IPS-NIHi7 (cell line): Measurements from ENCODE around the gene ZNF624.
A peak's percentile ranks its signal among the peaks of the same experiment; 100 is the strongest.

ENCODE experiments used
- DNase-seq: peaks from one replicate; pipeline ENCODE4 v3.0.0; 2012; ENCODE audit warnings: mixed read lengths; ENCODE audit errors: extremely low spot score

Gene ZNF624

GRCh38 chr17:16593356-16594102 is 60.1 kb downstream of the ZNF624 start:
- no peak for DNase-seq

- DNase-seq, result peak; percentile 99
These were observed 64.3 kb downstream of the ZNF624 start for GRCh38 chr17:16589097-16589969.

DNA sequence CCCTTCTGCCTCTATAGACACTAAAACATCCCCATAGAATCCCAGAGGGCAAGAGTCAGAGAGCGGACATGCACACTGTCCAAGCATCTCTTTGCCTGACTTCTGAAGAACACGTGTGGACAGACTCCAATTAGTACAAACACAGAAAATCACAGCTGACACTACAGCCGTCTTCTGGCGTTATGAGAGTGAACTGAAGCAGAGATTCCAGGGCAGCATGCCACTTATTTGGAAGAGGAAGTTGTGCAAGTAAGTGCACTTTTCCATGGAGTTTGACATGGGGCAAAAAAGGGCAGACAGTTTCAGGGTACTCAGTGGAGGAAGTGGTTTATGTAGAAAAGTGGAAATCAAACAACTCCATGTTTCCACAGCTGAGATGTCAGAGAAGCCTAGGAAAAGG is 67.9 kb downstream of the ZNF624 start:
- DNase-seq, result no peak

DNA sequence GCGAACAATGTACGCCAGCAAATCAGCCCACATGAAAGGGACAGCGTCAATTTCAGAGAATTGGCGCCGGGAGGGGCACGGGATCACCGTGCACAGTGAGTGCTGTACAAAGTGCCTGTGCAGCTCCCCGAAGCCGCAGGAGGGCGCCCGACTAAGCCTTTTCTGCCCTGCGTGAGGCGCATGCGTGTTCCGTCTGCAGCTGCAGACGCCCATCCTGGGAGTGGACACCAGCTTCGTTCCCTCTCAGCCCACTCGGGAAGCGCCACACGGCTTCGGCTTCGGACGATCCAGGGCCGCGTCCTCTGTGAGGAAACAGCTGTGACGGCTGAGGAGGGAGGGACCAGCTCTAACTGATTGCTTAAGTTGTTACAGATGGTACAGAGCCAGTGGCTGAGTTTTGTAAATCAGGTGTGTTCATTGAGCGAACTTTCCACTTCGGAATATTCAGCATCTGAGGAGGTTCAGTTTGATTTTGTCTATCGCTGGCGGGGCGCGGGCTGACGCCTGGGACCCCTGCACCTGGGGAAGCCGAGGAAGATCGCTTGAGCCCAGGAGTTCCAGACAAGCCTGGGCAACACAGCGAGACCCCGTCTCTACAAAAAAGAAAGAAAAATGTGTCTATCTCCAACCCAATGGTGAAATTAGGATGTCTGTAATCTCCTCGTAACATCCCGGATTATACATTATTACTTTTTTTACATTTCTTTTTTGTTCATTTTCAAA is 69.2 kb downstream of the ZNF624 start:
- DNase-seq, result peak; percentile 98

DNA sequence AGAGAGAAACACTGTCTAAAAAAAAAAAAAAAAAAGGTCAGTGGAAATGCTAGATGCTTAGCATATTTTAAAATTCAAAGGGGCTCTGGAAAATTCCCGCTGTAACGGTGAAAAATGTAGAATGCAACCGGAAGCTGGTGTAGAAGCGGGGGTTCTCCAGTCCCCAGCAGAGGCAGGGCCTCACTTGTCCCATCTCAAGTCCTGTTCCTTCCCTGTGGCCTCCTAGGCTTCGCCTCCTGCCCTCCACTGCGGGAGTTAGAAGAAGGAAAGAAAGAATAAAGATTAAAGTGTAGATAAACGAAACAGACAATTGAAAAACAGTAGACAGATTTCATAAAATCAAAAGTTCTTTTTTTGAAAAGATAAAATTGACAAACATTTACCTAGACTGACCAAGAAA is 69.9 kb downstream of the ZNF624 start:
- DNase-seq, result no peak

DNA sequence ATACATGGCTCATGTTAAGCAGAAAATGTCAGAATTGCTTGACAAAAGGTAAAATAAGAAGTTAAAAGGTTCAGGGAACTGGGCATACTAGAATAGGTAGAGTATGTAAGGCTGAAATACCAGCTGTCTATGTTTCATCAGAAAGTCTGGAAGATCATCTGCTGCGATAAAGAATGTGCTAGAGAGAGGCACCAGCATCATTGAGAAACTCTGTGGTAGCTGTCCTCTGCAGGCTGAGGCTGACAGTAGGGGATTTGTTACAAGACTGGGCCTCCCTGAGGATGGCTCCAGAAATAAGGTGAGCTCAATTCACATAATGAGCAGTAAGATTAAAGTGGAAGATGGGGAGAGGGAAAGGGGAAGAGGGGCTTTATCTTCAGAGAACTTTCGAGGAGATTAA is 80.2 kb downstream of the ZNF624 start:
- no peak for DNase-seq
